ENCODE data around the gene PIK3R6.

PIK3R6 gene

DNA sequence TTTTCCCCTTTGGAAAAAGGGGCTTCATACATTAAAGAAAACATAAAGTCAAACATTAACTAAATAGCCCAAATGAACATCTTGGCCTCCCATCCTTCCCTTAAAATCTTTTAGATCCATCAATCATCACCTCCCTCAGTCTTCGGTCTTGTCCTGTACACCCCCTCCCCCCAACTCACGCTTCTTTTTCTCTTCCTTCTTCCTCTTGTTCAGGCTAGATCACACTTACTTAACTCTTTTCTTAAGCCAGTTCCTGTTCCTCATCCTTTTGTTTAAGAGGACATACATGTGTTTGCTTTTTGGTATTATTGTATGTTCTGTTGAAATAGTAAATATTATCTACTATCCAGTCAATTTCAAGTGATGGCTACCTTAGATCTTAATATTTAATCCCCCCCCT, 73.8 kb downstream of the PIK3R6 start:
- no peak for DNase-seq (ENCODE audit: low spot score)

DNA sequence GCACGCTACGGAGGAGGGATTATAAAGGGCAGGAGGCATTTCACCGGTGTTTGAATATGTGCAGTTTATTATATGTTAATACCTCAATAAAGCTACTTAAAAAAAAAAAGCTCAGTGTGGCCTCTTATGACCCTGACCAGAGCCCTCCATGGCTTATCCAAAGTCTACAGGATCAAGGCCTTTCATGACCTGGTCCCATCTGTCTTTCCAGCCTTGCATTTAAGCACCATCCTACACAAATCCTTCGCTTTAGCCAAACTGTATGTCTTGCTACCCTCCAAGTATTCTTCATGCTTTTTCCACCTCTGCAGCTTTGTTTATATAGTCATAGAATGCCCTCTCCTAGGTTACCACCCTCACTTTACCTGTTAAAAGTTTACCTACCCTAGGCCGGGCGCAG, 74.8 kb downstream of the PIK3R6 start:
- DNase-seq (ENCODE audit: low spot score), result no peak

DNA sequence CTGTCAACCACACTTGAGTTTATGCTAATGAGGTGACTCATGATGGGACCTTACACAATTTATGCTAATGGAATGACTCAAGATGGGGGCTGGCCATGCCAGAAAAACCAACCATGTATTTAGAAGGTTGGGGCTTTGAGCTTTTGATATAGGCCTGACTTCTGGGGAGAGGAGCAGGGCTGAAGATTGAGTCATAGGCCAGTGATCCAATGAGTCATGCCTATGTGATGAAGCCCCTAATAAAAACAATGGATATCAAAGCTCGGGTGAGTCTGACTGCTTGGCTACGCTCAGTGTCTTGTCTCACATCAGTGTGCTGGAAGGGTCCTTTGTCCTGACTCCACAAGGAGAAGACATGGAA, 75.6 kb downstream of the PIK3R6 start:
- DNase-seq (ENCODE audit: low spot score), result no peak

DNA sequence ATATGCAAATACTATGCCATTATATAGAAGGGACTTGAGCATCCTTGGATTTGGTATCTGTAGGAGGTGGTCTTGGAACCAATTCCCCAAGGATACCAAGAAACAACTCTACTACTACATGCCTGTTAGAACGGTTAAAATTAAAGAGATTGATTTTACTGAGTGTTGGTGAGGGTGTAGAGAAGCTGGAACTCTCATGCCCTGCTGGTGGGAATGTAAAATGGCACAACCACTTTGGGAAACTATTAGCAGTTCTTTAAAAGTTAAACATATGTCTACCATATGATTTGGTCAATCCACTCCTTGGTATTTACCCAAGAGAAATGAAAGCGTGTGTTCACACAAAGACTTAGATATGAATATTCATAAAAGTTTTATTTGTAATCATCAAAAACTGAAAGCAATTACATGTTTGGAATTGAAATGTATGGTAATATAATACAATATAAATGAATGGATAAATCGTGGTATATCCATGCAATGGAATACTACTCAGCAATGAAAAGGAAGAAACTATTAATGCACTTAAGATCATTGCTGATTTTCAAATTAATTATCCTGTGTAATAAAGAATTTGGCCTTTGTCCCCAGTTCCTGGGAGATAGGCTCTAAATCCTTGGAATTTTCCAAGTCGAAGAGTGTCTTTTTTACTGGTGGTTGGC, 76.1 kb downstream of the PIK3R6 start:
- no peak for DNase-seq (ENCODE audit: low spot score)

DNA sequence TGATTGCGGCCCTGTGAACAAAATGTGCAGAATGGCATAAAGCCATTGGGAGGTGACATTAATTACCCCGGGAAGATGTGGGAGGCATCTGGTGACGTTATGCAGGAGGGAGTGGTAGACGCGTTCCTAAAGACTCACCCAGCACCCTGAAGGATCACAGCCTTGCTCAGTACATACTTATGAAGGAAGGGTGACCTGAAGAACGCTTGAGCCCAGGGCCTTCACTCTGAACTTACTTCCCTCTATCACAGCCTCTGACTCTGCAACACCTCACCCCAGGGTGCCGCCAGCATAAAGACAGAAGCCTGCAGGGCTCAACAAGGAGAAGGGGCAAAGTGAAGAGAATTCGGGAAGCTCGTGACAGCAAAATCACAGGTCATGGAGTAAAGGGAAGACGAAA, 77.7 kb downstream of the PIK3R6 start:
- DNase-seq (ENCODE audit: low spot score), result no peak

DNA sequence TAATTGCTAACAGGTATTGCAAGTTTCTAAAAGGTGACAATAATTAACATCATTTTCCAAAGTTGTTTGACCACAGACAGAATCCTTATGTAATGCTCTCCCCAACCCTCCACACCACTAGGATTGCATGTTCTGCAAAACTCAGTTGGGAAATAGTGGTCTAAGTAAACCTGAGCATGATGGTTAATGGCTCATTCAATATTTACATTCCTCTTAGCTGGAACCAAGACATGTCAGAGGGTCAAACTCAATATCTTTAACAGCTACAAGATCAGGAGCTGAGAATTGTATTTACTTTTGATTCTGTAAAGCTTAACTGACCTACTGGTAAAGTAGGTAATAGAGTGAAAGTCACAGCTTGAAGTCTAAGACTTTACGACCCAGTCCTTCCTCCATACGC, 78.5 kb downstream of the PIK3R6 start:
- DNase-seq (ENCODE audit: low spot score), result no peak

DNA sequence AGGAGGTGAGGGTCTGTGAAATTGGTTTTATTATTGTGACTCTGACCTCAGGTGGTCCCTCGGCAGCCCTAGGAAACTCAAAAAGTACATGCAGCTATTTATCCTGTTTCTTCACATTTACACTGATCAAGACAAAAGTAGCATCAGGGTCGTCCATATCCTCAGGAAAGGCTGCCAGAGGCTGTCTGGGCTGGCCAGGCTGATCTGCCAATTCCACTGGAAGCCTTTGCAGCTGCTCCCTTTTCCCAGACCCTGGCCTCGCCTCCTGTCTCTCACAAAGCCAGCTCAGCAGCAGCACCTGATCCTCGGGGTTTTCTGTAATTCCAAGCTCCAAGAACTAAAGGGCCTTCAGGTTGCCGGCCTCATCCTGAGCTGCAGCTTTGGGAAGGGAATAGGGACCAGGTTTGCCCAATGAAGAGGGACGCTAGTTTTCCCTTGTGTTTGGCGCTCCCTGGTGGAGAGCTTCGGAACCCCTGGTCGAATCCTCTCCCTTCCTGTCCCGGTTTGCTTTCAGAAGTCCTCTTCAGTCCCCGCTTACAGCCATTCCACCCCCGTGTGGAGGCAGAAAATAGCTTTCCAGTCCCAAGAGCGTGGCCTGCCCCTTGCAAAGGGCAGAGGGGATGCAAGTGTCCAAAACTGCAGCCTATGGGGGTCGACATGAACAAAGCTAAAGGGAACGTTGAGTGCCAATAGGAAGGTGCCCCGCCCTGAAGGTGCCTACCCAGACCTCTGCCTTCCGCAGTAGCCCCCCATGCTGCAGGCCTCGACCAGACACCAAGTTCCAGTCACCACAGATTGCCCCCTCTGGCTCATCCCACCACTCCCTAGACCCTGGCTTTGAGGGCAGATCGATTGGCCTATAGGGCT, 81.7 kb downstream of the PIK3R6 start:
- peak; percentile 92 for DNase-seq (ENCODE audit: low spot score)

DNA sequence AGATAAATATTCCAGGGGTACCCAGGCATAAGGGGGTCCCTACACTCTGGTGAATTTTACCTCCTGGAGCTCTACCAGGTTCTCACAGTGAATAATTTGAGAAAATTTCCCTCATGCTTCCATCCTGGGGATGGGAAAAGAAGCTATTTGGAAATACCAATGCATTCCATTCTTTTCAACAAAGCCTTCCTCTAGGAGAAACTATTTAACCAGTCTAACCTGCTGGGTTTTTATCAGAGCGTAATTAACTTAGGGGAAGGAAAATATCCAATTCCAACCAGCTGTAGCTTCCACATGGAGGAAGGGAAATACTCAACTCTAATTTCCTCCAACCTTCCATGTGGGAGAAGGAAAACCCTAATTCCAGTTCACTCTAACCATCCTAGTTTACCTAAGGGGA, 85.3 kb downstream of the PIK3R6 start:
- DNase-seq (ENCODE audit: low spot score), result no peak

DNA sequence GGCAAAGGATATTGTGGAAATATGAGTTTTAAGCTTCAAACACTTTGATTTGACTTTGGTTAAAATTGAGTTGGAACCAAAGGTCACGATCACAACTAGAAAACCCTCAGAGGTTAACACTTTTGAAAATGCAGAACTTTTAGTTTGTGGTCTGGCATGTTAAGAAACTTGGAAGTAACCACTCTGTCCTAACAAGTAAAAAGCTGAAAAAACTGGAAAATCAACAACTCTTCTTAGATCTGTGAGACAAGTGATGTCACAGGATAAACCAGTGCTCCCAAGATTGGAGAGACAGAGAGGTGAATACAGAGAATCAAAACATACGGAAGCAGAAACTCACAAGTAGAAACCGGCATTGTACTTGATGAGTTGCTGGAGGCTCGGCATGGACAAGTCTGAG, 85.7 kb downstream of the PIK3R6 start:
- DNase-seq (ENCODE audit: low spot score), result no peak

DNA sequence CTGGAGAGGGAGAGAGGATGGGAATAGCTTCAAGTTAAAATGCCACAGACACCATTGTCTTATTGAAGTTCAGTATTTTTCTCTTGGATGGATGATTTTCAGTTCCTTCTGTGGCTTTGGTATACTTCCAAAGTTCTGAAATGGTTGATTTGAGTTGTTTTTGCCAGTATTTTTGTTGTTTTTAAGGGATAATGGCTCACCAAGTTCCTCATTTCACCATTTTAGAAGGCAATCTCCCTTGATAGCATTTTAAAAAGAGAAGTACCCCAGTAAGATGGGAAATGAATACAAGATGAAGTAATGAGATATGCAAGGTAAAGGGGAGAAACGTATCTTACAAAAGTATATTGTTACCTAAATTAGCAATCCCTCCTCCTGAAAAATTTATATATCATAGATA, 90.6 kb downstream of the PIK3R6 start:
- DNase-seq (ENCODE audit: low spot score), result no peak

DNA sequence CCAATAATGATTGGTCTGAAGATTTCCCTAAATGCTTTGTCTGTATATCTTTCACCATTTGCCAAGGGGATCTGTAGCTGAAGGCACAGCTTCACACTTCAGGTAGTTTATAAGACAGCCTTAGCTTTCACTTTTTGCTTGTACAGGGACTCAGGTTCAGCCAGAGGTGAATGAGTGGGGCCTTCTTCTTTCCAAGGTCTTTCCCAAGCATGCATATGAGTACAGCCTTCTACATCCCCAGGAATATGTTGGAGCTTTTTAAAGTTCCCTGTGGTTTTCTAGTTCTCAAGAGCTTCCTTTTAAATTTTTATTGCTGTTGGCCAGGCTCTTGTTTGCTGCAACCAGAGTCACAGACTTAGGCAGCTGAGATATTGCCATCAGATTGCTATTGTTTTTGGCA, 91.2 kb downstream of the PIK3R6 start:
- no peak for DNase-seq (ENCODE audit: low spot score)

DNA sequence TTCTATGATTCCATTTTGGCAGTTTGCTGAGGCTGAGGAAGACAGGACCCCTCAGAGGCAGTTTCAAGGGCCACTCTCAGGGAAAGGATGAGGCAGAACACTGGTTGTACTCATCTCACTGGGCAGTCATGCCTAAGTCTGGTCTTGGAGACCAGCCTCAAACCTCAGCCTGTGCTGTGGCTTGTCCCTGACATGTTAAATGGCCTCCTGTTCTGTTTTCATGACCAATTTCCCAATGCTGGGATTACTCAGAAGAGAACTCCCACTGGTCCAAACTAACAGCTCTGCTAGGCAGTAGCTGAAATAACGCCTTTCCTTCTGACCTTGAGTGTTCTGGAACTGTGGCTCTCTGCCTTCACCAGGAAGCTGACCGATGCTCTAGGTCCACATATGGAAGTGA, 100.7 kb downstream of the PIK3R6 start:
- DNase-seq (ENCODE audit: low spot score), result no peak

DNA sequence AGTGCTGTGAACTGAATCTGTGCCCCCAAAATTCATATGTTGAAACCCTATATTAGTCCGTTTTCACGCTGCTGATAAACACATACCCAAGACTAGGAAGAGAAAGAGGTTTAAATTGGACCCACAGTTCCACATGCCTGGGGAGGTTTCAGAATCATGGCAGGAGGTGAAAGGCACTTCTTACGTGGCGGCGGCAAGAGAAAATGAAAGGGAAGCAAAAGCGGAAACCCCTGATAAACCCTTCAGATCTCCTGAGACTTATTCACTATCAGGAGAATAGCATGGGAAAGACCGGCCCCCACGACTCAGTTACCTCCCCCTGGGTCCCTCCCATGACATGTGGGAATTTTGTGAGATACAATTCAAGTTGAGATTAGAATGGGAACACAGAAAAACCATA, 105.5 kb downstream of the PIK3R6 start:
- no peak for DNase-seq (ENCODE audit: low spot score)

DNA sequence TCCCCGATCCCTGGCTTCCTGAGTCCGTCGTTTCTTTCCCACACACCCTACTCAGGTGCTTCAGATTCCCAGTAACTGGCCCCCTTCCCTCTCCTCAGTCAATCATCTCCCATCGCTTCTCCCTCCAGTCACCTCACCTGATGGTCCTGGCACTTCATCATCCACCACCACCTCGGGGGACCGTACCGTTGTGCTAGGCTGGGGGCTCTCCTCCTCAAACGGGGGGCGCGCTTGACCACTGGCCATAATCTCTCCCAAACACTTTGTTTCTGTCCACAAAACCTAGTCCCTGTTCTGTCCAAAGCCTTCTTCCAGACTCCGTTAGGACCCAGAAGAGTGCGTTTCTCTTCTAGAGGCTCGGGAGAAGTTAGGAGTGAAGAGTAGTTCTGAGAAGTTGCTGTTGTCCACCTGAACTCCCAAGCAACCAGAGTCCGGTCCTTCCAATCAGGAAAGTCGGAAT, 109.3 kb downstream of the PIK3R6 start, which contains the start of gene SPDYE4:
SPDYE4 (minus strand) TSS at position 410 of the 460 bp plus-strand sequence; CDS start at position 246, 164 bp downstream.
- no peak for DNase-seq (ENCODE audit: low spot score)

DNA sequence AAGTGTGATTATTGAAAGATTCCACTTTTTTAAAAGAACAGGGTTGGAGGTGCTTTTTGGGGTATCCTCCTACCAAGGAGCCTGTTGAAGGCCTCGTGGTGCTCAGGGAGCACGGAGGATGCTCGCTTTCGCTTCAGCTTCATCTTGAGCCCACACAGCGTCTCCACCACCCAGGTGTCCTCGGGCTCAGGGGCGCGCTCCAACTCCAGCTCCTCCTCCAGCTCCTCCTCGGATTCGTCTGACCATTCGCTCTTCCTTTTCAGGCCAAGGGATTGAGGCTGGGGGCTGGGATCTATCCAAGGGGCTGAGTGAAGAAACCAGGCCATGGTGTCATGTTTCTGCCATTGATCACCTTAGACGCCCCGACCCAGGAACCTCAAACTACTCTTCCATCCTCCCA, 110.3 kb downstream of the PIK3R6 start:
- no peak for DNase-seq (ENCODE audit: low spot score)

DNA sequence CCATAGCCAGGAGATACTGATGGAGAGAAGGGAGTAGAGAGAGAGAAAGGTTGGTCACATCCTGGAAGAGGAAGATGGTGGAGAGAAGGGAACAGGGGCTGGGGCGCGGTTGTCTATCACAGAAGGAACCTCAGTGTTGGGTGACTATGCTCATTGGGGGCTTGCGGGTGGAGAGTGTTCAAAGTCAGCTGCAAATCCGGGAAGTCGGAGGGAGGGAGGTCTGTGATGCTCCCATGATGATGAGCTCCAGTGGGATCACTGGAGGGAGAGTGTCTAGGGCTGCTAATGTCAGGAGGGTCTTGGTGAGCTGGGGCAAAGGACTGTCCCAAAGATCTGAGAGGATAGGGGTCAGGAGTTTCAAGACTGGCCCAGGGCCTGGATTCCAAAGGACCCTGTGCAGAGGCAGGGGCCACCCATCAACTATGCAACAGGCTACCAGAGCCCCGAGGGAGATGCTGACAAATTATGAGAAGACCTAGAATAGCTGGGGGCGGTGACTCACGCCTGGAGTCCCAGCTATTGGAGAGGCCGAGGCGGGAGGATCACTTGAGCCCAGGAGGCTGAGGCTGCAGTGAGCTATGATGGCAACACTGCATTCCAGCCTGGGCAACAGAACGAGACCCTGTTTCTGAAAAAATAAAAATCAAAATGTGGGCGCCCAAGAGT, 111.8 kb downstream of the PIK3R6 start:
- DNase-seq (ENCODE audit: low spot score), result no peak

DNA sequence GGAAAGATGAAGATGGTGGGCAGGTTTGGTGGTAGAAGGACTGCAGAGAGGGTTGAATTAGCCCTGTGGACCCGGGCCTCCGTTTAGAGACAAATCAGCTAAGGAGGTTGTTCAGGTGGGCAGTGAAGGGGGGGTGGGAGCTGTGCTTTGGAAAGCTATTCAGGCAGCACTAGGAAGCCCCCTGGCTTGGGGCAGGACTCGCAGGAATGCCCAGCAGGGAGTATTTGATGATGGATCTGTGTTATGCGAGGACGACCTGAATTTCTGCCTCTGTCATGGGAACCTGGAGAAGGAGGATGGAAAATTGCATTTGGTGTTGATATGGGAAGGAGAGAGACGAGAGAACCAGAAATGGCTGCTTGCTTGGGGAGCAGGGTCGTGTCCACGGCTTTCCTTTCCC, 112.6 kb downstream of the PIK3R6 start:
- no peak for DNase-seq (ENCODE audit: low spot score)

DNA sequence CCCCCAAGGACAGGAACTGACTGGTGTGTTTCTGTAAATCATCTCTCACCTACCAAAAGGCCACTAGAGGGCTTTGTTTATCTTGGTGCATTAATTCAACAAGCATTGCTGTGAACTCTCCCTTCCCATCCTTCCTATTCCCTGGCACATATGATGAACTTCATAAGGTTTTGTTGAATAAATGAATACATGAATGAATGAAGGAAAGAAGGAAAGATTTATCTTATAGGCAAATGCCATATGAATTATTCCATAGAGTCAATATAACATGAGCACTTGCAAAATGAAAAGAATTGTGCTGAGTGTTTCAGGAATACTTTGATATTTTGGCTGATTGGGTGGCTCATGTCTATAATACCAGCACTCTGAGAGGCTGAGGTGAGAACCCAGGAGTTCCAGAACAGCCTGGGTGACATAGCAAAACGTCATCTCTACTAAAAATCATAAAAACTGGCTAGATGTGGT, 113.5 kb downstream of the PIK3R6 start:
- DNase-seq (ENCODE audit: low spot score), result no peak

DNA sequence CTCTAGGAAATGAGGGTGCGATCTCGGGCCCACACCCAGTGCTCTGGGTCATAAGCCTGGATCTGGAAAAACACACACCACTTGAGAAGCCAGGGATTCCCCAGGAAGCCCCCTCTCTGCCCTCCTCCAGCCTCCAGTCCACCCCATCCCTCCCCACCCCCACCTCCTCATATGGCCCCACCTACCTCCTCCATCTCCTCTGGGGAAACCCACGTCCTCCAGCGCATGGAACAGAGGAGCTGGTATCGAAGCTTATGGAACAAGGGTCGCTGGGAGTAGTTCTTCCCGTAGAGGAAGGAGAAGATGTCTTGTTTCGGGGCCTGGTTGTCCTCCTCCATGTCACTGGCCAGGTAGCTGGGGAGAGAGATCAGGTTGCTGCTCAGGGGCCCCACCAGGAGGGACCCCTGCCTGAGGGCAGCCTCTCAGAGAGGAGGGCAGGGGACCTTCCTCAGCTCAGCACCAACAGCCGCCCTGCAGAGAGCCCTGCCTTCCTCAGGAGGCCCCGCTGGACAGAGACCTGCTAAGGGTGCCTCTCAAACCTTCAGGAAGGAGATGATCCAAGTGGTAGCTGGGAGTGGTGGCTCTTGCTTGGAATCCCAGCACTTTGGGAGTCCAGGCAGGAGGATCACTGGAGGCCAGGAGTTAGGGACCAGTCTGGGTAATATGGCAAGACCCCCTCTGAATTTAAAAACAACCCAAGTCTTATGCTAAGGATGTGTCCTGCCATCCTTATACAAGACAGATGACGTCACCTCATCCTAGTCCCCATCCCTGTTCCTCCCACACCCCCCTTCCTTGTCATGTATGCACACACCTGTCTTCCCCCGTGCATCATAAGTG, 114.1 kb downstream of the PIK3R6 start:
- no peak for DNase-seq (ENCODE audit: low spot score)

Data from ecto neural progenitor cell (in vitro differentiated cells).